Mononuclear cell (primary cell): ENCODE data around the gene KRT74. TPM values are rescaled to one million over a fixed set of nuclear protein-coding genes. Genes with fewer than 3 reads are reported as not detected.

Experiments used
- H3K27me3 ChIP-seq: 2 replicates; pipeline ENCODE4 v1.6.0; 2011; ENCODE audit warnings: low read length, control low read depth; ENCODE audit not compliant: insufficient read depth
- H3K4me1 ChIP-seq: 2 replicates; pipeline ENCODE4 v1.5.1; 2011; ENCODE audit warnings: mild to moderate bottlenecking, low read length, control low read depth; ENCODE audit not compliant: insufficient read depth
- H3K4me3 ChIP-seq: 2 replicates; pipeline ENCODE4 v1.5.1; 2011; ENCODE audit warnings: mild to moderate bottlenecking, low read length, moderate library complexity
- H3K9me3 ChIP-seq: 2 replicates; pipeline ENCODE4 v1.5.1; 2011; ENCODE audit warnings: low read depth, mild to moderate bottlenecking, control low read depth, low read length
- total RNA-seq: library from RNA; depleted of rRNA; stranded (reverse); fragments of >200 nt; gene quantifications from one replicate; pipeline ENCODE4 v1.2.3, GENCODE V29; 2012

The KRT74 gene
- total RNA-seq, 1 donor: 0.10 TPM

DNA sequence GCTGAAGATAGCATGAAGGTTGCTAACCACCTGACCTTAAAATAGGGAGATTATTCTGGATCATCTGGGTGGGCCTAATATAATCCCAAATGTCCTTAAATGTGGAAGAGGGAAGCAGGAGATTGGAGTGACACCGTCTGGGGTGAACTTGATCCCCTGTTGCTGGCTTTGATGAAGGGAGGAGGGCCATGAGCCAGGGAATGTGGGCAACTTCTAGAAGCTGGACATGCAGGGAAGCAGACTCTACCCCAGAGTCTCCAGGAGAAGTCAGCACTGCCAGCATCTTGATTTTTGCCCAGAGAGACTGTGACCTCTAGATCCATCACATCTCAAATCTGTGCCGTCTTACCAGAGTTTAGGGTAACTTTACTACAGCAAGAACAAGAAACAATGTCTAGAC lies 44.2 kb downstream of the KRT74 start:
- no peaks in the 10 kb centered on the region for H3K27me3 ChIP-seq
- peaks cover 4% of the 10 kb centered on the region for H3K4me1 ChIP-seq
- no peaks in the 10 kb centered on the region for H3K9me3 ChIP-seq
- H3K4me3 ChIP-seq: no peak overlapping the region

DNA sequence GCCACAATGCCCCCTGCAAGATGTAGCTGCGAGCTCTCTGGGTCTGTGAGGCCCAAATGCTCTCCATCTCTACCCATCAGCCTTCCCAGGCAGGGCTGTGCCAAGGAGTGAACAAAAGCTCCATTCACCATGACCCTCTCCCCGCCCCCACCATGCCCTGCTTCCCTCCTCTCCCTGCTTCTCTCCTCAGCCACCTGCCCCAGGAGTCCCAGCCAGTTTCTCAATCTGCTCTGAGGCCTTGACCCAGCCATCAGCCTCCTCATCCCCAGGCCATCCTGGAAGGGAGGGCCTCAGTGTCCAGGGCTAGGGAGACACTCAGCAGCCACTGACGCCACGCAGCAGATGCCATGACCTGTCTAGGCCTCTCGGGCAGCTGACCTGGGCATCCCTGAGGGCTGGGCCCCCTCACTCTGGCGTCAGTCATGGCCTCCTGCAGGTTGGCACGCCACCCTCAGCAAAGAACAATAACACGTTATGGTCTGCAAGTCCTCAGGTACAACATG lies 45.0 kb downstream of the KRT74 start:
- Histone ChIP-seq H3K27me3 (no peaks in the 10 kb centered on the region), H3K4me3 (no peak overlapping the region), H3K4me1 (peaks cover 4% of the 10 kb centered on the region), H3K9me3 (no peaks in the 10 kb centered on the region)

DNA sequence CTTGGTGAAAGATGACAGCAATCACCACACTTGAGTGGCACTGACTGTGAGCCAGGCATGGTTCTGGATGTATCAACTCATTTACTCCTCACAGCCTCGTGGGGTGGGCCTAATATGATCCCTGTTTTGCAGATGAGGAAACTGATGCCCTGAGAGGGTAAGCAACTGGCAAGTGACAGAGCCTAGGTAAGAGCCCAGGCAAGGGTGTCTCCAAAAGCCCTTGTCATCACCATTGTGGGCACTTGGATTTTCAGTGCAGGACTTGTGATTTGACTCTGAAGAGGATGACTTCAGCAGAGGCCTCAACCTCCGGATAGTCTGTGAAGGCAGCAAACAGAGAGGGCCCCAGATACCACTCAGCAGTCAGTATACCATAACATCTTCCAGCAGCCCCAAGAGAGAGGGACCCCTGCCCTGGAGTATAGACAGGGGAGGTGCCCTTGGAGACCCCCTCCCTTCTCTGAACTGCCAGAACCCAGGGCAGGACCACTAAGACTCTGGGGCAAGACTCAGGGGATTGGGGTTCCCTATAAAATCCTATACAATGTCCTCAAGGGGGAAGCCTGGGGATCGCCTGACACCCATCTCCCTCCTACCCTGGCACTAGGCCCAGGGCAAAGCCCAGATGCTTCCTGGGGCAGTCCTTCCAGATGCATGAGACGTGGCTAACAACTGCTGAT lies 46.4 kb downstream of the KRT74 start:
- peaks cover 4% of the 10 kb centered on the region for H3K4me1 ChIP-seq
- H3K27me3 ChIP-seq: no peaks in the 10 kb centered on the region
- no peak overlapping the region for H3K4me3 ChIP-seq
- no peaks in the 10 kb centered on the region for H3K9me3 ChIP-seq

DNA sequence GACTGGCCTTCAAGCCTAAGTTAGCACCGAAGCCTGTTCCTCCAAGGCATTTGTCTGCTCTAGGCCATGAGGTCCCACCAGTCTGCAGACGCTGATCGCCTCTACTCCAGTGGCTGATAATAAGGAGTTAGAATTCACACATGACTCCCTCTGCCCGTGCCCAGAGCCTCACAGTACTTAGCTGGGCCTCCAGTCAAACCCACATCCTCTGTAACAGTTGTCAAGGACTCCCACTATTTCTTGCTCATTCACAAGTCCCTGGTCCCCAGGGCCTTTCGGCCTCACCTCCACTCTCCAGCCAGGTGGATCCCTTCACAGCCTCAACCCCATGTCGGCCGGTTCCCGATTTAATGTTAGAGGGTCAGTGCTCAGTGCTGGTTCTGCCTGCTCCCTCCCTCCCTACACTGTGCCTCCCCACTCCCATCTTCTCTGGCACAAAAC lies 47.1 kb downstream of the KRT74 start:
- Histone ChIP-seq H3K27me3 (no peaks in the 10 kb centered on the region), H3K9me3 (no peaks in the 10 kb centered on the region), H3K4me3 (no peak overlapping the region), H3K4me1 (peaks cover 4% of the 10 kb centered on the region)

DNA sequence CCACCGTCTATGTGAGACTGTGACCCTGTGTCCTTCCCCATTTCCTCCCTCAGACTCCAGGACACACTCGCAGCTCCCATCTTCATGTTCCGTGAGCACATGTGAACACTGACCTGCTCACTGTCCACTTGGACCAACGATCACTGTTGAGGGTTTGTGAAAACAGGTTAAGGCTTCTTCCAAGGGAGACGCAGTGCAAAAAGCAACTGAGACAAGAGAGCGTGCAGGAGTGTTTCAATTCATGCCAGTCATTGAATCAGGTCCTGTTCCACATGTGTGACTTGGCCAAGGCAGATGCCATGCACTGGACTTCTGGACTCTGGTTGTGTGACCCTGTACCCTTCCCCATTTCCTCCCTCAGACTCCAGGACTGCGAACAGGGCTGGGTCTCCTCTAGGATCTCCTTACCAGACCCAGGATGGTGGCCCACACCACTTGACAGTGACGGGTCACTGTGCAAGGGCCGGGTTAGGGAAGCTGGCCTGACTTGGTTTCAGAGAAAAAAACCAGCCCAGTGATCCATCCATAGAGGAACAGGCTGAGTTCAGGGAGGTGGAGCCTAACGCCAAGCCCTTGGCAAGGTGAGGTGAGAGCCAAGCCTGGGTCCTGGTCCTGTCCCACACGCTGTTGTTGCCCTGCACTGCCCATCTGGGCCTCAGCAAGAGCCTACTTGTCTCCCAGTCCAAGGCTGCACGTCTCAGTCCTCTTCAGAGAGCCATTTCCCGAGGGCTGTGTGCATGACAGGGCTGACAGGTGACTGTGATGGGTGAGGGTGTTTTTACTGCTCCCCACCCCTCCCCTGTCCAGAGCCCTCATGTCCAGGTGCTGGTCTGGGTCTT lies 47.8 kb downstream of the KRT74 start:
- Histone ChIP-seq H3K4me3 (no peak overlapping the region), H3K27me3 (no peaks in the 10 kb centered on the region), H3K4me1 (no peaks in the 10 kb centered on the region), H3K9me3 (no peaks in the 10 kb centered on the region)

DNA sequence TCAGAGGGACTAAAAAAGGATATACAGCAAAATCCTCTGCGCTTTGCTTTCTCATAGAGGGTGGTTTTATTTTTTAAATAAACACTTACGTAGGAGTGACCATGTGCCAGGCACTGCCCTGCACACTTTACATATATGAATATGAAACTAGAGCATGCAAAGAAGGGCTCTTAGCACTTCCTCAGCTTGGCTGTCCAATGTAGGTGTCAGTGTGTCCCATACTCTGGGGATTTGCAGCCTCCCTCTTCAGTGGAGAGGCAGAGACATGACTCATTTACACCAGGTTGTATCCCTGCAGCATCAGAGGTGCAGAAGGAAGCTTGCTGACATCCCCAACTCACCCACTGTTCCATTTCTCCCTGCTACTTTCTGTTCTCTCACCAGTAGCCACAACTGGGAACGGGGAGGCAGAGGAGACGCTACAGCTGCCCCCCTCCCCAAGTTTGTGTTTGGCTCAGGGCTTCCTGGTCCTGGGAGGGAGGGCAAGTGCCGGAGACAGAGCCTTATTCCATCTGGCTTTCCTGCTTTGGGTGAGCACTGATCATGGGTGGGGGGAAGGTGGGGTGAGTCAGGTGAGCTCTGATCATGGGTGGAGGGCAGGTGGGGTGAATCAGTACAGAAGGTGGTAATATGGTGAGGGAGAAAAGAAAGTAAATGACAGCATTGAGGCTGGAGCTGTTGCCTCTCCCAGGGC lies 48.6 kb downstream of the KRT74 start:
- no peaks in the 10 kb centered on the region for H3K4me1 ChIP-seq
- no peaks in the 10 kb centered on the region for H3K9me3 ChIP-seq
- H3K4me3 ChIP-seq: no peak overlapping the region
- H3K27me3 ChIP-seq: no peaks in the 10 kb centered on the region

DNA sequence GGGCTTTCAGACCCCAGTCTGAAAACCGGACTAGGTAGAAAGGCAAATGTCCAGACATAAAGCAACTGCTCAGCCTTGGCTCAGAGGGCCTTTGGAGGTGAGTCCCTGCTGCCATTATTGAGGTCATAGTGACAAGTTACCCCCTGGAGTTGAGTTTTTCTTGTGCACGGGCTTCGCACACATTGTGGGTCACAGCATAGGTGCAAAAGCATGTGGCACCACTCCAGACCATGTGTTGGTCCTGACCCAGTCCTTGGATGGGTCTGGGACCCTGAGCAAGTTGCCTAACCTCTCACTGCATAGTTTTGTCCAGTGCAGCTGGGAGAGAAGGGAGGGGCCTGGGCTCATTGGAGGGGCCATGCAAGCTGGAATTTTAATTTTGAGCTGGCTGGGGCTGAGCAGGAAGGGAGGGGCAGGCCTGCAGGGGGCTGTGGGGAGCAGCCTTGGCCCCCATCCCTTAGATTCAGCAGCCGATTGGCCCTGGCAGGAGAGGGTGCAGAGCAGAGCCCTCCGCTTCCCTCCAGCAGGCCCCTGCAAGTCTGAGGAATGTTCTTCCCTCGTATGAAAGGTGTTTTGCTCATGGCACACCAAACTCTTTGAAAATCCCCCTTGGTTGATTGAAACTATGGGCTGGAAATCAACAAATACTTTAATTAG lies 49.3 kb downstream of the KRT74 start:
- H3K4me1 ChIP-seq: no peaks in the 10 kb centered on the region
- no peak overlapping the region for H3K4me3 ChIP-seq
- H3K27me3 ChIP-seq: no peaks in the 10 kb centered on the region
- H3K9me3 ChIP-seq: no peaks in the 10 kb centered on the region

DNA sequence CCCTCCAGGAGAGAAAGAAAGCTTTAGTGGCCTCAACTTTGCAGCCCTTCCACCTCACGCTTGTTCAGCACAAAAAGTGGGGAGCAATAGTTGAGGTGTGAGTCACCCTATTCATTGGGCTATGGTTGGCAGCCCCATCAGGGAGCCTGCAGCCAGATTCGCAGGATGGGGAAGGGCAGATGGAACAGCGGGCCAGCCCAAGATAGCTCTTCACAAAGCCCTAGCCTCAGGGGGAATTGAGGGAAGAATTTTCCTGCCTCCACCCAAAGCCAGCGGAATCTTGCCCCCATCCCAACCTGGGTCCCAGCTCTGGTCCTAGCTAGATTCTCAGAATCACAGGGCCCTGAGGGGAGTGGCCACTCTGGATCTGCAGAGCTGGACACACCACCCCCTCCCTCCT lies 49.8 kb downstream of the KRT74 start:
- Histone ChIP-seq H3K4me3 (no peak overlapping the region), H3K9me3 (no peaks in the 10 kb centered on the region), H3K27me3 (no peaks in the 10 kb centered on the region), H3K4me1 (no peaks in the 10 kb centered on the region)

DNA sequence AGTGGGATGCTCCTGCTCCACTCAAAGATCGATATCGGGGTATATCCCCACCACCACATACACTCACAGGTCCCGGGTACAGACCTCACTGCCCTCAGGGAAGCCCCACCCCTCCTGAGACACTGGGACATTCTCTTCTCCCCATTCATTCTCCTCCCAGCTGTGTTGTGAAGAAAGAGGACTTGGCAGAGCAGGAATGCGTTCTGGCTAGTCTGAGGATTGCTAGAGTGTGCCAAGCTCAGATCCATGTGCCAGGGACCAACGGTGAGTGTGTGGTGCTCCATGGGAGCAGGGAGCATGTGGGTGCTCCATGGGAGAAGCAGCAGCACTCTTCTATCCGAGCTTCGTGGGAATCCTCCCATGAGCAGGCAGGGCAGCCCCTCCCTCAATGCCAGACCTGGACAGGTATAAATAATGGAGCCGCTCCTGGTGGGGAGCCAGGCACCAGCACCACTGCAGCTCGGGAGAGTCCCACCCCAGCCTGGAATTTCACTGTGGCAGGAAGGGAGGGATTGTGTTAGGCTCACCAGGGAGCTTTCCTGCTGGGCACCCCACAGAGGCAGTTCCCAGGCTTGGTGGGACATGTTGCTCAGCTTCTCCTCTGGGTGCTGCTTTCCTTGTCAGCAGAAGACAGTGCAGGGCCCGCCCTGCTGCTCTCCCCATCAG lies 51.2 kb downstream of the KRT74 start:
- Histone ChIP-seq H3K27me3 (no peaks in the 10 kb centered on the region), H3K9me3 (no peaks in the 10 kb centered on the region), H3K4me3 (no peak overlapping the region), H3K4me1 (no peaks in the 10 kb centered on the region)

DNA sequence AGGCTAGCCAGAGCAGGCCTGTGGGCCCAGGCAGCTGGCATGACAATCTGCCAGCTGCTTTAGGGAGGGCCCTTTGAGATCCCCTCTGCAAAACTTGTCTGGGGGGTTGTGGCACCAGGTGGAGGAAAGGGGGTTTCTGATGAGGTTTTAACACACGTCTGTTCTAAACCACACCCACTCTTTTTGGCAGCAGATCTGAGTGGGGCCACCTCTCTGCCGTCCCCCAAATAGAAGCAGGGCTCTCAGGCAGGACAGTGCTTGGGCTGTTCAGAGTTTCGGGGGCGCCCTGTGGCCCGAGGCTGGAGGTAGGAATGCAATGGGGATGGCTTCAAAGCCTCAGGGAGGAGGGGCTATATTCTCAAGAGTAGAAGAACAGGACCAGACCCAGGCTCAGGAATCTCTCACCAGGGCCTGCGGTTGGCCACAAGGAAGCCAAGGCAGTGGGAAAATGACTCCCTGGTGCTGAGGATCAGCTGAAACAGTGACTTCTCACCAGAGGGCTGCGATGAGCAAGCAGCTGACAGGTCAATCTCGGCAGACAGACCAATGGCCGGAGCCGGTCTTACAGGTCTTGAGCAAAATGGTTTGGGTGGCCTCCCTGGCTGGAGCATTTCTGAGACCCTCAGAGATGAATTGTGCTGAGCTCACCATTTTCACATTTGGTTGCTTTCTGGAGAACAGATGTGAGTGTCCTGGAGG lies 51.9 kb downstream of the KRT74 start:
- H3K27me3 ChIP-seq: no peaks in the 10 kb centered on the region

DNA sequence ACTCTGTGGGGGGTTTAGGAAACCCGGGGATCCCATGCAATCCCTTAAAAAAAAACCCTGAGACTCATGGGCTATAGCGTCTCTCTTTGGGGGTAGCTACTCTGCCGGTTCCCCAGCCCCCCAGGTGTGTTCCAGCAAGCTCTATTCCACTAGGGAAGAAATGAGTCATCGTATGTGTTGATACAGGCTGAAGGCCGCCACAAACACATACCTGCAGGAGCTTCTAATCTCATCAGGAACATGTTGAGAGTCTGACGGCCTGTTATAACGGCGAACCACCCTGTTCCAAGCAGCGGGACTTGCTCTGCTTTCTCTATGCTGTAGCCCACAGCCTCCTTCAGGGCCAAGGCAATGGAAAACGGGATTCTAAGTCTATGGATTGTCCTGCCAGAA lies 52.5 kb downstream of the KRT74 start:
- Histone ChIP-seq H3K4me1 (no peaks in the 10 kb centered on the region), H3K4me3 (no peak overlapping the region), H3K27me3 (no peaks in the 10 kb centered on the region), H3K9me3 (no peaks in the 10 kb centered on the region)

More for the DNA sequence above, 51.9 kb downstream of the KRT74 start:
- Histone ChIP-seq H3K9me3 (no peaks in the 10 kb centered on the region), H3K4me1 (no peaks in the 10 kb centered on the region), H3K4me3 (no peak overlapping the region)

DNA sequence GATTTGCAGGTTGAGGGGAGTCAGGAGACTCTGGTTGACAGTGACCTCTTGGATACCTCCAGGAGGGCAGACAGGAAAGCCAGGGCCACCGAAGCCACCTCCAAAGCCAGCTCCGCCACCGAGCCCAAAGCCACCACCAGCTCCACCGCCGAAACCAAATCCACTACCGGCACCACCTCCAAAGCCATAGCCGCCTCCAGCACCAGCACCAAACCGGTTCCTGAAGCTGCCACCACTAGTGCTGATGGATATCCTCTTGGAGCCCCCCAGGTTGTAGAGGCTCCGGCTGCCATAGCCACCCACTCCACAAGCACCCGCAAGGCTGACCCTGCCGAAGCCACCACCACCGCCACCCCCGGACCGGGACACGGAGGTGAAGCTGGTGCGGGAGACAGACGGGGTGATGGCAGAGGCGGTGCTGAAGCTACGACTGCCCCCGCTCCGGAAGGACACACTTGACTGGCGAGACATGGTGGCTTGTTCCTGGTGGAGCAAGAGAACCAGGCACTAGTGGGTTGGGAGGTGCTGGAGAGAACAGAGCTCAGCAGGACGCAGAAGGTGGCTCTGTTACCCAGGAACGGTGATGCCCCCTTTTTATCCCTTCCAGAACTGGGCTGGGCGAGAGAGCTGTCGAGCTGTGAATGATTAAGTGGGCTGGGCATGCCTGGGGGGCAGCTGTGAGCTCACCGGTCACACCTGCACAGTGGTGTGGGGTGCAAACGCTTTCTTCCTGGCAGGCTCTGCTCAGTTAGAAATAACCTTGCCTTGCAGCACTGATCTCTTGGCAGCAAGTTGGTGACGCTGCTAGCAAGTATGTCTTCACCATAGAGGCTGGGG lies 53.6 kb downstream of the KRT74 start, which contains the start of gene KRT5:
Gene KRT5, minus strand, starts transcription at position 569 of the 837 bp plus-strand sequence. Its CDS starts 98 bp downstream, at position 471.
- no peaks in the 10 kb centered on the region for H3K9me3 ChIP-seq
- no peaks in the 10 kb centered on the region for H3K27me3 ChIP-seq
- no peak within 1 kb of the TSS for H3K4me3 ChIP-seq
- H3K4me1 ChIP-seq: no peaks in the 10 kb centered on the region

DNA sequence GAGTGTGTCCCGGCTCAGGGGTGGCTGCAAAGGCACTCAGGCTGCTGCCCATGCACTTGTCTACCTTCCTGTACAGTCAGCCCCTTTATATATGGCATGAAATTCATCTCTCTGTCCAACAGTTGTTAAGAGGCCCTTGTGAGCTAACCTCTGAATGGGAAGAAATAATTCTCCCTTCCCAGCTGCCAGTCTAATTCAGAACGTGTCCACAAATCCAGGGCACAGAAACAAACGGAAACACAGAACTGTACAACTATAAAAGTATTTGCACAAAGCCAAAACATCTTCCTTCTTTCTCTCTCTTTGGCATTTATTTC lies 54.3 kb downstream of the KRT74 start:
- no peaks in the 10 kb centered on the region for H3K9me3 ChIP-seq
- H3K4me1 ChIP-seq: no peaks in the 10 kb centered on the region
- H3K27me3 ChIP-seq: no peaks in the 10 kb centered on the region
- H3K4me3 ChIP-seq: no peak overlapping the region
